Nephron (organoid): ENCODE data around the gene PRKAG2.

ENCODE experiments used
- H3K27ac Mint-ChIP-seq, 3 experiments: 2 replicates each; pipeline ENCODE4 v1.8.0; 2020; ENCODE audit warnings: mixed read lengths in 3 of 3, mild to moderate bottlenecking in 2 of 3, moderate library complexity in 1 of 3
- H3K27me3 Mint-ChIP-seq: 2 replicates; pipeline ENCODE4 v1.8.0; 2021; ENCODE audit warnings: low read depth, mild to moderate bottlenecking, moderate library complexity, mixed read lengths
- H3K36me3 Mint-ChIP-seq: 2 replicates; pipeline ENCODE4 v1.8.0; 2020; ENCODE audit warnings: low read depth, mixed read lengths
- H3K4me1 Mint-ChIP-seq: 2 replicates; pipeline ENCODE4 v1.8.0; 2020; ENCODE audit warnings: mixed read lengths
- H3K4me3 Mint-ChIP-seq, 3 experiments: 2 replicates each; pipeline ENCODE4 v1.8.0; 2020; ENCODE audit warnings: mild to moderate bottlenecking in 3 of 3, mixed read lengths in 3 of 3, moderate library complexity in 2 of 3
- H3K9me3 Mint-ChIP-seq: 2 replicates; pipeline ENCODE4 v1.8.0; 2020; ENCODE audit warnings: mixed read lengths
- CTCF ChIP-seq, 3 experiments: fragments of 200-600 bp; sonication (generic); IDR thresholded peaks; one replicate each; pipeline ENCODE4 v1.5.0; 2021; ENCODE audit warnings: antibody characterized with exemption in 3 of 3; ENCODE audit not compliant: unreplicated experiment in 3 of 3

PRKAG2 gene

GRCh38 chr7:151608031-151608551 lies 268.8 kb downstream of the PRKAG2 start:
- H3K4me1 Mint-ChIP-seq = no peaks in the 10 kb centered on the region
- H3K9me3 Mint-ChIP-seq = no peaks in the 10 kb centered on the region
- TF ChIP-seq CTCF (IDR thresholded peaks at IDR 0.05; ENCODE audit: unreplicated experiment in 3 of 3) = peak in 1 of 3 experiments; percentile 22
- no peak overlapping the region for H3K4me3 Mint-ChIP-seq
- peaks cover 12% of the 10 kb centered on the region for H3K36me3 Mint-ChIP-seq
- no peaks in the 10 kb centered on the region for H3K27me3 Mint-ChIP-seq
- H3K27ac Mint-ChIP-seq = peak overlapping the region in 1 of 3 experiments; percentile 43

- no peak overlapping the region for H3K27ac Mint-ChIP-seq
- no peaks in the 10 kb centered on the region for H3K9me3 Mint-ChIP-seq
- TF ChIP-seq CTCF (IDR thresholded peaks at IDR 0.05; ENCODE audit: unreplicated experiment in 3 of 3) = no peak
- no peak overlapping the region for H3K4me3 Mint-ChIP-seq
- no peaks in the 10 kb centered on the region for H3K4me1 Mint-ChIP-seq
- no peaks in the 10 kb centered on the region for H3K27me3 Mint-ChIP-seq
- H3K36me3 Mint-ChIP-seq = peaks cover 12% of the 10 kb centered on the region
Observed at GRCh38 chr7:151607464-151607867, 269.4 kb downstream of the PRKAG2 start.

GRCh38 chr7:151603951-151604350 lies 273.0 kb downstream of the PRKAG2 start:
- no peak overlapping the region for H3K4me3 Mint-ChIP-seq
- H3K27ac Mint-ChIP-seq = no peak overlapping the region
- H3K4me1 Mint-ChIP-seq = peaks cover 18% of the 10 kb centered on the region
- no peaks in the 10 kb centered on the region for H3K9me3 Mint-ChIP-seq
- TF ChIP-seq CTCF (IDR thresholded peaks at IDR 0.05; ENCODE audit: unreplicated experiment in 3 of 3) = no peak
- H3K27me3 Mint-ChIP-seq = no peaks in the 10 kb centered on the region
- H3K36me3 Mint-ChIP-seq = peaks cover 11% of the 10 kb centered on the region

- peaks cover 15% of the 10 kb centered on the region for H3K36me3 Mint-ChIP-seq
- no peak overlapping the region for H3K4me3 Mint-ChIP-seq
- TF ChIP-seq CTCF (IDR thresholded peaks at IDR 0.05; ENCODE audit: unreplicated experiment in 3 of 3) = no peak
- no peaks in the 10 kb centered on the region for H3K27me3 Mint-ChIP-seq
- peaks cover 18% of the 10 kb centered on the region for H3K4me1 Mint-ChIP-seq
- peaks cover 2% of the 10 kb centered on the region for H3K9me3 Mint-ChIP-seq
- H3K27ac Mint-ChIP-seq = no peak overlapping the region
Observed at GRCh38 chr7:151601521-151602305, 275.2 kb downstream of the PRKAG2 start.

- peaks cover 15% of the 10 kb centered on the region for H3K36me3 Mint-ChIP-seq
- H3K4me3 Mint-ChIP-seq = no peak overlapping the region
- peak overlapping the region in 2 of 3 experiments; percentile 38 to 55 for H3K27ac Mint-ChIP-seq
- H3K4me1 Mint-ChIP-seq = peaks cover 18% of the 10 kb centered on the region
- TF ChIP-seq CTCF (IDR thresholded peaks at IDR 0.05; ENCODE audit: unreplicated experiment in 3 of 3) = no peak
- peaks cover 2% of the 10 kb centered on the region for H3K9me3 Mint-ChIP-seq
- no peaks in the 10 kb centered on the region for H3K27me3 Mint-ChIP-seq
Observed at GRCh38 chr7:151600331-151600730, 276.6 kb downstream of the PRKAG2 start.
